Dermis blood vessel endothelial cell (primary cell): ENCODE measurements around the gene CAT. TPM values are rescaled to one million over a fixed set of nuclear protein-coding genes. Genes with fewer than 3 reads are reported as not detected.

ENCODE experiments used
- DNase-seq: peaks from one replicate; pipeline ENCODE4 v3.0.0; 2010
- total RNA-seq: library from RNA; depleted of rRNA; stranded (reverse); fragments of >200 nt; gene quantifications from 2 replicates; pipeline ENCODE4 v1.2.3, GENCODE V29; 2014

CAT gene
- total RNA-seq, 1 donor from 2014 or later, result 83.6 TPM

- DNase-seq, result no peak
Measured at GRCh38 chr11:34425867-34426266, 12.9 kb upstream of the CAT start.

GRCh38 chr11:34426766-34427185 is 12.0 kb upstream of the CAT start:
- DNase-seq, result no peak

- no peak for DNase-seq
Measured at GRCh38 chr11:34427186-34427805, 11.4 kb upstream of the CAT start.

- DNase-seq, result no peak
Measured at GRCh38 chr11:34431979-34432378, 6.8 kb upstream of the CAT start.

GRCh38 chr11:34432822-34433221 is 5.9 kb upstream of the CAT start:
- no peak for DNase-seq

GRCh38 chr11:34433899-34434298 is 4.8 kb upstream of the CAT start:
- no peak for DNase-seq

GRCh38 chr11:34437224-34438125 is 1.3 kb upstream of the CAT start:
- DNase-seq, result no peak

- DNase-seq, result no peak
Measured at GRCh38 chr11:34439610-34440198, 970 bp downstream of the CAT start.

- no peak for DNase-seq
Measured at GRCh38 chr11:34441814-34442213, 3.1 kb downstream of the CAT start.

GRCh38 chr11:34443136-34443535 is 4.4 kb downstream of the CAT start:
- DNase-seq, result no peak

- no peak for DNase-seq
Measured at GRCh38 chr11:34444428-34444827, 5.7 kb downstream of the CAT start.

GRCh38 chr11:34445956-34446355 is 7.2 kb downstream of the CAT start:
- DNase-seq, result no peak

- no peak for DNase-seq
Measured at GRCh38 chr11:34446386-34446785, 7.7 kb downstream of the CAT start.

- DNase-seq, result no peak
Measured at GRCh38 chr11:34447044-34447443, 8.3 kb downstream of the CAT start.

GRCh38 chr11:34448223-34448994 is 9.7 kb downstream of the CAT start:
- no peak for DNase-seq

- DNase-seq, result no peak
Measured at GRCh38 chr11:34449013-34449412, 10.3 kb downstream of the CAT start.

GRCh38 chr11:34451053-34451452 is 12.3 kb downstream of the CAT start:
- DNase-seq, result no peak

- no peak for DNase-seq
Measured at GRCh38 chr11:34454308-34455032, 15.7 kb downstream of the CAT start.

- no peak for DNase-seq
Measured at GRCh38 chr11:34457607-34458006, 18.9 kb downstream of the CAT start.

- DNase-seq, result no peak
Measured at GRCh38 chr11:34458525-34458924, 19.8 kb downstream of the CAT start.

- DNase-seq, result no peak
Measured at GRCh38 chr11:34459507-34460162, 20.9 kb downstream of the CAT start.

GRCh38 chr11:34460278-34460677 is 21.5 kb downstream of the CAT start:
- DNase-seq, result no peak
